HG02943 (cell line): ENCODE measurements around the gene CAMK1D.
"Not testable (repeated sequence)": the region's sequence is repeated elsewhere in the genome, so short reads cannot be mapped to it uniquely, and the experiment has no call there.

Experiments used
- ATAC-seq: cut with Tn5 transposase; IDR thresholded peaks from one replicate; pipeline ENCODE4 v1.9.1; 2021; ENCODE audit warnings: mild to moderate bottlenecking, low read depth, moderate library complexity; ENCODE audit not compliant: unreplicated experiment

CAMK1D gene

GRCh38 chr10:12487366-12487765, 138.0 kb downstream of the CAMK1D start:
- no peak for ATAC-seq

GRCh38 chr10:12488626-12489025, 139.3 kb downstream of the CAMK1D start:
- no peak for ATAC-seq

GRCh38 chr10:12489357-12489756, 140.0 kb downstream of the CAMK1D start:
- ATAC-seq: no peak

DNA sequence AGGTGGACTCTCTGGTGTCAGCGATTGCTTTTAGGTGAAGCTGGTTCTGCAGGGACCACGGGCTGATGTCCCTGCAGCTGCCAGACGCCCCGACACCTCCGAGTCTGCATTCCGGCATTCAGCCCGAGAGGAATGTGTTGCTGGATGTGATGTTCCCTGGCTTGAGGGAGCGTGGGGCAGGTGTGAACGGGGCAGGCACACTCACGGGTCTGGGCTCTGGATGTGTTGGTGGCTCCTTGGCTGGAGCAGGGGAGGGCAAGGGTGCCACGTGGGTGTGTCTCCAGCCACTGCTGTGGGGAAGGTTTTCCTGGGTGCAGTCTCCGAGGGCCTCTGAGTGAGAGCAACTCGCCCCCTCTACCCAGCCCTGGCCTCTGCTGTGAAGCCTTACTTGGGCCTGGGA, 140.5 kb downstream of the CAMK1D start:
- no peak for ATAC-seq

DNA sequence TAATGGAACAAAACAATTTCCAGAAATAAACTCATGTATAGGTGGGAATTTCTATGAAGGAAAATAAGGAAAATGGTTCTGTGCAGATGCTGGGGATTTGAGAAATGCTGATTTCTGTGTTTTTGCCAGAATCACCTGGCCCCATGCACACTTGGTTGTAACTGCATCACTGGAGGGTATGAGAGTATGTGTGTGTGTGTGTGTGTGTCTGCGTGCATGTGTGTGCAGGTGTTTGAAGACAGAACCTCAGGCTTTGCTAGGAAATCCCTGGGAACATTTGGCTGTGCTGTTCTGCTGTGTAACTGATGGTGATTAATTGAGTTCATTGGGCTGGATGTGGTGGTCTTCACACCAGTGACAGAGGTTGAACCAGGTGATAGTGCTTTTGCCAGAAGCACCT, 141.6 kb downstream of the CAMK1D start:
- ATAC-seq: no peak

DNA sequence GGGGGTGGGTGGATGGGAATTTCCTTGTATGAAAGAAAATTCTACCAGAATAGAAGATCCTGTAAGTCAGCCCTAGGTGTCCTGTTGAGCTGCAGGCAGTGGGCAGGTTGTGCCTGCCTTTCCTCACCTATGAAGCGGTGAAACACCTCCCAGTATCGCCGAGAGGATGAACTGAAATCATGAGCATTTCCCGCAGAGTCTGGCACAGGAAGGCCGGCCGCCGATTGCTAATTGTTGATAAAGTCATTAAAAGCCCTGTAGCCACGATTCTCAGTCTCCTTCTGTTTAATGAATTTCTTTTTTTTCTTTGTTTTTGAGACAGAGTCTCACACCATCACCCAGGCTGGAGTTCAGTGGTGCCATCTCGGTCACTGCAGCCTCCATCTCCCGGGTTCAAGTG, 142.1 kb downstream of the CAMK1D start:
- ATAC-seq: no peak

GRCh38 chr10:12492016-12492415, 142.7 kb downstream of the CAMK1D start:
- ATAC-seq: no peak

DNA sequence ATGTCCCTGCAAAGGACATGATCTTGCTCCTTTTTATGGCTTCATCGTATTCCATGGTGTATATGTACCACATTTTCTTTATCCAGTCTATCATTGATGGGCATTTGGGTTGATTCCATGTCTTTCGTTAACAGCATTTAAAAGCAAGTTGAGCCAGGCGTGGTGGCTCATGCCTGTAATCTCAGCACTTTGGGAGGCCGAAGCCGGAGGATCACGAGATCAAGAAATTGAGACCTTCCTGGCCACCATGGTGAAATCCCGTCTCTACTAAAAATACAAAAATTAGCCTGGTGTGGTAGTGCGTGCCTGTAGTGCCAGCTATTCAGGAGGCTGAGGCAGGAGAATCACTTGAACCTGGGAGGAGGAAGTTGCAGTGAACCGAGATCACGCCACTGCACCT, 147.7 kb downstream of the CAMK1D start:
- not testable (repeated sequence) for ATAC-seq

DNA sequence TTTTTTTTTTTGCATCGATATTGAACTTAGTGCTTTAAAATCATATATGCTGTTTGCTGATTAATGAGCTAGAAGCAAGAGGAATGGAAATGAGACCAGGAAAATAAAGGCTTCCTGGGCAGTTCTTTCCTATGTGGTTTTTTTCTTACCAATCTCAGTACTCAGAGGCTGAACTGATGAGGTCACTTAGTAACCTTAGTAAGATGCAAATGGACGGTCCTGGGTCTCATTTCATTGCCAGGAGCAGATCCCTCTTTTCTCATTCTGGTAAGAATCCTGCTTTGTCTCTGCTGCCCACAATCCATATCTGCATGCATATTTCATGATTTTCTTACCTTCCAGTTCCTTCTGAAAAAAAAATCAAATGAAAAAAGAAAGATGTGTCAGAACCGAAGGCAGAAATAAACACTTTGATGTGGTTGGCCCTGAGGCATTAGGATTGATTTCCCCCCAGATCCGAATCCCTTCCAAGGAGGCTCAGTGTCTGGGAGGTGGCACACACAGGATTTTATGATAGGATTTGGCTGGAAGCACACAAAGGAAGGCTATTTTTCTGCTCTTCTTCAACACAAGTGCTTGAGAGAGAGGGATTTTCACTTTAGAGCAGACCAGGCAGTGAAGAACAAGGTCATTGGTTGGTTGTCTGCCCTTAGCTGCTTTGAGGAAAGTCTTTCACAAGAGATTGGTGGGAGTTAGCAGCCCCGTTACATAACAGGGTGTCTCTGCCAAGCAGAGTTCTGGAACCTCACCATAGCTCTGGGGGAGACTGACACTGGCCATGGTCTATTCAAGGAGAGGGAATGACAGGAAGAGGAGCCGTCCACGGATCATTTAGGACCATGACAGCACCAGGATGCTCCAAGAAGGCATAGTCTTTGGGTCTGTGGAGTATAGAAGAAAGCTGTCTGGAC, 150.0 kb downstream of the CAMK1D start:
- no peak for ATAC-seq

DNA sequence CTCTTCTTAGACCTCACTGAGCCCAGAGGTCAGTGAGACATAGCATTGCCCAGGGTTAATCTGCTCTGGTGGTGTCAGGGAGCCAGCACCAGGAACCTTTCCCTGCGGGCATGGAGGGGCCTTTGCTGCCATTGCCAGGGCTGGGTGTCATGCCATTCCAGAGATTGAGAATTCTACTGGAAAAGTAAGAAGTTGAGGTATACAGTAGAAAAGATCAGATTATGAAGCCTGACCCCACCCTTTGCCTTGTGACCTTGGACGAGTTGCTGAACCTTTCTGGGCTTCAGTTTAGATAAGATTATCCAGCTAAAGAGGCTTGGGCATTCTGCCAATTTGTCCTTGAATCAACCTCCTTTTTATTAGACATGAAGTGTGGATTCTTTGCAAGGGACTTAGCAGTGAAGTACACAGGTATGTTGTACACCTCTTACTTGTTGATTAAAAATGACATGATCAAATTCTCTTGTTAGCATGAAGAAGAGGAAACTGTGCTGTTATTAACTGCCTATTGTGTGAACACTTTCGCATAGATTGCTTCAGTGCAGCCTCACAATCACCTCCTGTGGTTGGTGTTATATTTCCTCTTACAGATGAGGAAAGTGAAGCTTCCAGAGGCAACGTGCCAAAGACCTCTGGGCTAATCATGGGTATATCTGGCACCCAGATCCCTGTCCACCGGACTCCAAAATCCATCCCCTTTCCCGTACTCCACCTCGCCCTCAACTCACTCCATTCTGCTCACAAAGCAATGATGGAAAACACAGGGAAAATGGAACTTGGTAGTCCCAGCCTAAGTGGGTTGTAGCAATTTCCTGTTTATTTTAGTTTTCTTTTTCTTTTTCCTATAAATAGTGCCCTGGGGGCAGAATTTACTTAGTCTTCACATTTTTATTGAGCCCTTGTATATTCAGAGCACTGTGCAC, 151.3 kb downstream of the CAMK1D start:
- no peak for ATAC-seq

GRCh38 chr10:12501324-12501723, 152.0 kb downstream of the CAMK1D start:
- no peak for ATAC-seq

DNA sequence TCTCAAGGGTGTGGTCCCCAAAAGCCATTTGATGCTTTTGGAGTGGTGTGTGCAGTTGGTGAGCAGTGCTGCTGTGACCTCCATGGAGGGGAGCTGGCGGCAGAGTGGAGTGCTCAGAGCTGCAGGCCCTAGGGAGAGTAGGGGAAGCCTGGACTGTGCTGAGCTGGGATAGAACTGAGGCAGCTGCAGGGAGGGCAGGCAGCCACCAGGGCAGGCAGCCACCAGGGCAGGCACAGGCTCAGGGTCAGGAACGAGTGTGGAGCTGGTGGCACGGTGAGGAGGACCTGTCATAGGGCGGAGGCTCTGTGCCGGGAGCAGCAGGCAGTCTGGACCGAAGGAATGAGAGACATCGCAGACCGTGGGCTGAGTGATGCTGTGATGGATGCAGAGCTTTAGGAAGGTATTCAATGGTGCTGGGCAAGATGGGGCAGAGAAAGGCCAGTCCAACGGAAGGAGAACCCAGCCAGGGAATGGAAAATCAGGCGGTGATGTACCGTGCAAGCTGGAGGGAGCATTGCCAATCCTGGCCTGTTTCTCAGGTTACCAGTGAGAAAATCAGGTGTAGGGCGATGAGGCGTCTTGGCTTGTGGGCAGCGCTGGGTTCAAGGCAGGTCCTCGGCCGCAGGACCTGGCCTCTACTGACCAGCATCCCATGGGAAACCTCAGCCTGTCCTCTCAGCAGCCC, 152.6 kb downstream of the CAMK1D start:
- ATAC-seq: no peak

DNA sequence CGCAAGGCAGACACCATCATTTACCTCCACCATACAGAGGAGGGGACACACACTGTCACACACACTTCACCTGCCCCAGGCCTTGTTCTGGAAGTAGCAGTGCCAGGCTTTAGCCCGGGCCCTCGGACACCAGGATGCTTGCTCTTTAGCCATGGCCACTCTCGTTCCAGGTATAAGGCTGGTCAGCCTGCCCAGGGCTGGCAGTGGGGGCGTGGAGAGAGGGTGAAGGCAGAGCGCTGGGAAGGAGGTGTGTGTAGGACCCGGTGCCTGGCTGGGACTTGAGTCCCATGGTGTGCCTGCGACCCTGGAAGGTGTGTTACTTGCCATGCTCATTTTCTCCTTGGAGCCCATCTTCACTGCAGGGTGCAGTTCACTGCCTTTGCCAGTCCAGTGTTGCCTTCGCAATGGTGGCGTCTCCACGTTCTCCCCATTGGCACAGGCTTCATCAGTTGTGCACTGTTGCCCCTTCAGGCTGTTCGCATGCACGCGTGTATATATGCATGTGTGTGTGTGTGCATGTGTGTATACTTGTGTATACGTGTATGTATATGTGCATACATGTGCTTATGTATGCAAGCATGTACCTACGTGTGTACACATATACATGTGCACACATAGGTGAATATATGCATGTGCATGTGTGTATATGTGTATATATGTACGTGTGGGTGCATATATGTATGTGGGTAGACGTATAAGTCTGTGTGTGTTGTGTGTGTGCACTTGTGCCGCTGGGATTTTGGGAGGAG, 153.4 kb downstream of the CAMK1D start:
- no peak for ATAC-seq

DNA sequence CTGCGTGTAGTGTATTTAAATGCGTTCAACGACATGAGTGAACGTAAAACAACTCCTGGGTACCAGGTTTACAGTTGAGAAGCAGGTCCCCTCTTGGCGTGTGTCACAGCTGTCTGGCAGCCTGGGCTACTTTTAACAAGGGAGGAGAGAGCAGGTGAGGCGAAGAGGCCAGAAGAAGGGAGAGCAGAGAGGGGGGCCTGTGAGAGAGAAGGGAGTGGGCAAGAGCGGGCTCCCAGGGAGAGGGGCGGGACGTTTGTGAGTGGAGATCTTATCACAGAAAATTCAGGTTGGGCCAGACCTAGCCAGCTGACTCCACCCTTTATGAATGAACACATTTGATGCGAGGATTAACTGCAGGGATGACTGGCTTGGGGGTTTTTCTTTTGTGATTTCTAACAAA, 154.0 kb downstream of the CAMK1D start:
- ATAC-seq: no peak

DNA sequence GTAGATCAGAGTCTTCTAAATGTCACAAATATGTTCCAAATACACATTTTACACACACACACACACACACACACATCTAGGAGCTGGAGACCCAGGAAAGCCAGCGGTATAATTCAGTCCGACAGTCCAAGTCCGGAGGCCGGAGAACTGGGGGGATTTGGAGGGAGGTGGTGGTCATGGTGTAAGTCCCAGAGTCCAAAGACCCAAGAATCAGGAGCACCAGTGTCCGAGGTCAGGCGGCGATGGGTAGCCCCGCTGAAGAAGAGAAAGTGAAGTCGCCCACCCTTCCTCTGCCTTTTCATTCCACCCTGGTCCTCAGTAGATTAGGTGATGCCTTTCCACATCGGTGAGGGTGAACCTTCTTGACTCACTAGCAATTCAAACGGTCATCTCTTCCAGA, 154.8 kb downstream of the CAMK1D start:
- no peak for ATAC-seq

DNA sequence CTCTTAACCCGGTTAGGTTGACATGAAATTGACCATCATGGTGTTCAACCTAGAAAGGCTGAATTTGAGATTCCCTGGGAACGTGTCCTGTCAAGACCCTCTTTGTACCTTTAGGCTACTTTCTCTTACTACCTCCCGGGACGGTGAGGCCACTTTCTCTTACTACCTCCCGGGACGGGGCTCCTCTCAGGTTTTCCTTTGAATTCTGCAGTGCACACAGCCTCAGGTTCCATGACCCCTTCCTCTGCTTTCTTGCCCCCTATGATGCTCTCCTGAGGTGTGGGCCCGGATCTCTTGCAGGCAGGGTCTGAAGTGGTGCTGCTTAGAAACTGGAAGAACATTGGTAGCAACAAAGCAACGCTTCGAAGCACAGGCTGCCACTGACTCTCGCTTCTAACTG, 155.3 kb downstream of the CAMK1D start:
- no peak for ATAC-seq

DNA sequence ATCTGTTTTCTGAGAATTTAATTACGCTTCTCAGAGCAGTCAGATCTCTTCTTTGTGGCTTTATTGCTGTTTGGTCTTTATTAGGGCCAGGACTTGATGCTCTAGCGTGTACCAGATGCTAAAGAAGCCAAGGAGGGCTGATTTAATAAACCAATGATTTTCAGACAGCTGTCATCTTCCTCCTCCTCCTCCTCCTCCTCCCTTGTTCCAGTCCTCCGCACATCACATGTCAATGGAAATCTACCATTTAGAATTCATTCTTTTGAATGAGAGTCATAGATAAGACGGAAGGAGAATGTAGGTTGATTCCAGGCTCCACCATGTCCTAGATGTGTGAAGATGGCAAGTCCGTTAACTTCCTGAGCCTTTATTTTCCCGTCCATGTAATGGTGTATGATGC, 156.3 kb downstream of the CAMK1D start:
- ATAC-seq: no peak

DNA sequence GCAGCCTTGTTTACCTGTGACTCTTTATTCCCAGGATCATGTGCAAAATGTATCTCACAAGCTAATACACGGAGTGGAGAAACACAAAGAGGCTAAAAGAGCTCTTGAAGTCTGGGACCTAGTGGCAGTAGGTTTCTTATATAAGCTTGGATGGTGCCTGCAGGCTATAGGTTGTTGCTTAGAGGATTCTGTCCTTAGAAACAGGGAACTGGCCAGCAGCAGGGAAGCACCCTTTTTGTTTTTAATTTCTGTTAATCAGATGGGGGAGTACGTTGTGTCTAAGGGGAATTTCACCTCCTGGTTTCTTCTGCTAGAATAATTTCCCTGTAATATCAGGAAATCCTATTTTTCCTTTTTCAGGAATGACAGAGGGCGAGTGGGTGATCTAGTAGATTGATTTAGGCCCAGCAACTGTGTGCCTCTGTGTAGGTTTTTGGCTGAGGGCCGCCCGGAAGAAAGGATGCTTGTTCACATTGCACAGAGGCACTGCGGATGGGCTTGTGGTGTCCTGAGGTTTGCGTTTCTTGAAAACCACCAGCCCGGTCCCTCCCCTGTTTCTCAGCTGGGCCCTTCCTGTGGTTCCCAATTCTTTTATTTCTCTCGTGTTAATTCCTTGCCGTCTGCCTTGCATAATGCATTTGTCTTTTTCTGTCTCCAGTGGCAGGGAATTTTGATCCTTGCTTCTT, 158.0 kb downstream of the CAMK1D start:
- no peak for ATAC-seq

DNA sequence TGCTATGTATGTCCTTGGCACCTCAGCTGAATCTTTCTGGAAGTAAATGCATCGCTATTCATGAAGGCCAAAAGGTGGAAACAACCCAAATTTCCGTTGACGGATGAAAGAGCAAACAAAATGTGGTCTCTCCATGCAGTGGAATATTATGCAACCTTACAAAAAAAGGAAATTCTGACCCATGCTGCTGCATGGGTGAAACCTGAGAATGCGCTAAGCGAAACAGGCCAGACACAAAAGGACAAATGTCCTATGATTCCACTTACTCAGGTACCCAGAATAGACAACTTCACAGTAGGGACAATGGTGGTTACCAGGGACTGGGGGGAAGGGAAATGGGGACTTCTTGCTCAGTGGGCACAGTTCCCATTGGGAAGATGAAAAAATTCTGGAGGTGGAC, 158.8 kb downstream of the CAMK1D start:
- ATAC-seq: no peak
